GM21390 (cell line): Measurements from ENCODE around the gene BMPR2.

Experiments used
- ATAC-seq: cut with Tn5 transposase; IDR thresholded peaks from one replicate; pipeline ENCODE4 v1.9.1; 2021; ENCODE audit not compliant: unreplicated experiment

The BMPR2 gene

DNA sequence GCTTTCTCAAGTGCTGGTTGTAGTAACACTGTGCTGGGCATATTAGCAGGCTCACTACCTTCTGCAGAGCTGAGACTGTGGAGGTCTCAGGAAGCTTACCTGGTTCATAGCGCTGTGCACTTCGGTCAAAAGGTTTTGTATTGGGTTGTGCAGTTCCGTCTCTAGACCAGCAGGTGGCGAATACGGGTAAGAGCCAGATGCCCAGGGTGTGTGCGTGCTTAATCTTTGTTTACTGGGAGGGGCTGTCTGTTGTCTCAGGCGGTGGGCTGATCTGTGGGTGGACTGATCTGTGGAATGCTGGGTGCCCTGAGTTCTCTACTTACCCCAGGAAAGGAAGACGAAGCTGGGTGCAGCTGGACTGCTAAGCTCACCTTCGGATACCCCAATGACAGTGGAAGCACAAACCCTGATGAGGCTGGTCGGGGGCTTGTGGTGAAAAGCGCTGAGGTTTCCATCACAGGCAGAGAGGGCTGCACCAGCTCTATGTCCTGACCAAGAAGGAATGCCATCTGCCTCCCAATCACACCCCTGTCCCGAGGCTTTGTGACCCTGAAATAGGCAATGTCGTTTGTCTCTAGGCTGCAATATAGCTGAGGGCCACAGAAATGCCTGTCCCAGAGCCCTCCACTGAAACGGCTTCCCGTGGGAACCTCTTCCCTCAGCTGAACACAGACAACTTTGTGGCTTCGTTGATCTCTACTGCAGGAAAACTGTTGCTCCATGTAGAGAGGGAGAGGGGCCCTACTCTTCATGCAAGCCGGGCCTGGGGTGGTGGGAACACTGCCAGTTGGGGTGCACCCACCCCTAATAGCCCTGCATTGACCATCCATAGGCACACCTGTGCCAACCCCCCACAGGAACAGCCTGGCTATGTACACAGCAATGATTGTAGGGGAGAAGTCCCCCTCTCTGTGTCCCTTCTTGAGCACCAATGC lies 212.8 kb downstream of the BMPR2 start:
- peak; percentile 90 for ATAC-seq

DNA sequence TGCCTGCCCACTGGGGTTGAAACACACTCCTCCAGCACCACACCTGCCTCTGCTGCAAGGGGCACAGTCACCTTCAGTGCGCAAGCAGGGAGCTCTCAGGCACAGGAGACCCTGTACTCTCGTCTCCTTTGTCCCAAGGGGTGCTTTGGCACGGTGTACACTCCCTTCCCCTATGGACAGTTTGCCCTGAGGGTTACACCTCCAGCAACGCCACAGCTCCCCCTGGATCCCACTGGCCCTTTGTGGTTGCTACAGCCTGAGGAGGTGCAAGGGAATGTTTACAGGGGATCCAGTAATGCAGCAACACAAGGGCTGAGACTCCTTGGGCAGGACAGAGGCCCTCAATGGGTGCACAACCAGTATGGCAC lies 213.4 kb downstream of the BMPR2 start:
- no peak for ATAC-seq

DNA sequence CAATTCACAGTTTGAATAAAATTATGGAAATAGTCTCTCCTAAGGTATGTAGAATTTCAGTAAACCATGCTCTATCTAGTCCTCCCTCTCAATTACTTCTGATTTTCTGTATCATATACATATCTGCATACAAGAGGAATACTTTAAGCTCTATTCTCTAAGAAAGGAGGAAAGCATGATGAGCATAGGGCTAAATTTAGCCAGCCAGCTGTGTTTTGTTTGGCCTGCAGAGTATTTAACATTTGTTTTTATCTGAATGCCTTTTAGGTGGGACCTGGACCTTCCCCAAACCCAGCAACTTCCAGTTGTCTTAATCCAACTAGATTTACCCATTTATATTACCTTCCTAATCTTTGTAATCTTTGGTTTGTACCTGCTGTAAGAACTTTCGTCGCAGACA lies 216.4 kb downstream of the BMPR2 start:
- no peak for ATAC-seq

DNA sequence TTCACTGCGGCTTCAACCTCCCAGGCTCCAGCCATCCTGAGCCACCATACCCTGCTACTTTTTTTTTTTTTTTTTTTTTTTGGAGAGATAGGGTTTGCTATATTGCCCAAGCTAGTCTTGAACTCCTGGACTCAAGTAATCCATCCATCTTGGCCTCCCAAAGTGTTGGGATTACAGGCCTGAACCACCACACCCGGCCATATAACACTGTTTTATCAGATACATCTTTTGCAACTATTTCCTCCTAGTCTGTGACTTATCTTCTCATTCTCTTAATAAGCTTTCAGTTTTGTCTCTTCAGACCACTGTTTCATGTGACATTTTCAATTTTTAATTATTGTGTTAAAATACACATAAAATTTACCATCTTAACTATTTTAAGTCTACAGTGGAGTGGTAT lies 223.0 kb downstream of the BMPR2 start:
- ATAC-seq = no peak

DNA sequence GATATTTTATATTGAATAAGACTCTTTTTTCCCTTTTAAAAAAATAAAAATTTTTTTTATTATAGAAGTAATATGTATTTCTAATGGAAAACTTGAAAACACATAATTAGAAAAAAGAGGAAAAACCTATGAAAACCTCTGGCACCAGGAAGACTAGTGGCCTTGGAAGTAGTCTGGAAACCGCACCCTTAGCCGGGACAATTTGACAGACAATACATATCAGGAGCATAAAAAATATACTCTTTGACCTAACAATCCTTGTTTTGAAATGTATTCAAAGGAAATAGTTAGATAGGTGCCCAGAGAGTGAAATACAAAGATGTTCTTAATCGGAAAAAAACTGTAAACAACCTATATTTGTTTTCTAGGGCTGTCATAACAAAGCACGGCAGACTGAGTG lies 223.8 kb downstream of the BMPR2 start:
- no peak for ATAC-seq

DNA sequence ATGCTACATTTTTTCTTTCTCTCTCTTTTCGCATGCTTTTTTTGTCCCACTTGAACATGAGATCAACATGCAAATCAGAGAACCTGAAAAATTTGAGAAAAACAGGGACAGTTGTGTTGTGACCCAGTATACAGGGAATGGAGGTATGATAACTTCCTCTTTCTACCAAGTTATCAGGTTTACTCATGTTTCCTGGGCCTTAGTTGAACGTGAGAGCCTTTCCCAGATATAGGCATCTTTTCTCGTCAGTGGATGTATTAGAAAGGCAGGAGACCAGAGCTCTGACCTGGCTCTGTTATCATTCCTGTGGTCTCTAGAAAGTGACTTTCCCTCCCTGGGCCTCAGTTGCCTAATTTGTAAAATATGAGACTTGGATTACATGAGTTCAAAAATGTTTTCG lies 228.6 kb downstream of the BMPR2 start:
- ATAC-seq = no peak

DNA sequence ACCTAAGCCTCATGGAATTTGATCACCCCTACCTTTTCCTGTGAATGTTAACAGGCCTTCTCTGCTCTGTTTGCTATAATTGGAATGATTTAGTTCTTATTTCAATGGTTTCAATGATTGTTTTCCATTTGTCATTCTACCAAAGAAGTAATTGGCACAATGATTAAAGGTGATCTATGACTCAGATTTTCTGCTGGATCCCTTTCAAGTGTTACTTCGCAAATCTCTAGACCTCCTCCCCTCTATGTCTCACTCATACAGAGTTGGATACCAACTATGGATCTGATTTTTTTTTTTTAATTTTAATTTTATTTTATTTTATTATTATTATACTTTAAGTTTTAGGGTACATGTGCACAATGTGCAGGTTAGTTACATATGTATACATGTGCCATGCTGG lies 229.0 kb downstream of the BMPR2 start:
- no peak for ATAC-seq

DNA sequence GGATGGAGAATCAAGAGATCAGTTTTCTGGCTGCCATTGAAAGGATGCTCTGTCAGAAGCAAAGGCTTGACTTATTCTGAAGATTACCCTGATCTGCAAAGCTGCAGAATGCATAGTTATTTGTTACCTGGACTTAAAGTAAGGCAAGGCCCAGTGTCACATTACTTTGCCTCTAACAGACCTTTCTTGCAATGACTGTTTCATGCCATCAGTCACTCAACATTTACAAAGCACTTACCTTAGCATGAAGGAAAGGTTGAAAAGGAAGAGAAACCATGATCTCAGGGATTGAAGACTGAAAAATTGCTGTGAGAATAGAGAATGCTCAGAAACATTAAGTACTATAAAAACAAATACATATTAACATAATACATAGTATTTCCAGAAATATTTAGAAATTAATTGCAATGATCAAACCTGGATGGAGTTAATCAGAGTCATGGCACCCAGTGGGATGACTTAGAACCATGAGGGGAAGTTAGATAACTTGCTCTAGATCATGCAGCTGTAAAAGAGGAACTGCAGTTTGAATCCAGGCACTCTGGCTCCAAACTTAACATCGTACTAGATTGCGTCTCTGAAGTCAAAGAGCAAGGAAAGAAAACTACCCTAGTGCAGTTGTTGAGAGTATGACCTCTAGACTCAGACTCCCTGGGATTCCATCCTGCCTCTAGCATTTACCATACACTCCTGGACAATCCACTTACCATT lies 232.2 kb downstream of the BMPR2 start:
- peak; percentile 34 for ATAC-seq

DNA sequence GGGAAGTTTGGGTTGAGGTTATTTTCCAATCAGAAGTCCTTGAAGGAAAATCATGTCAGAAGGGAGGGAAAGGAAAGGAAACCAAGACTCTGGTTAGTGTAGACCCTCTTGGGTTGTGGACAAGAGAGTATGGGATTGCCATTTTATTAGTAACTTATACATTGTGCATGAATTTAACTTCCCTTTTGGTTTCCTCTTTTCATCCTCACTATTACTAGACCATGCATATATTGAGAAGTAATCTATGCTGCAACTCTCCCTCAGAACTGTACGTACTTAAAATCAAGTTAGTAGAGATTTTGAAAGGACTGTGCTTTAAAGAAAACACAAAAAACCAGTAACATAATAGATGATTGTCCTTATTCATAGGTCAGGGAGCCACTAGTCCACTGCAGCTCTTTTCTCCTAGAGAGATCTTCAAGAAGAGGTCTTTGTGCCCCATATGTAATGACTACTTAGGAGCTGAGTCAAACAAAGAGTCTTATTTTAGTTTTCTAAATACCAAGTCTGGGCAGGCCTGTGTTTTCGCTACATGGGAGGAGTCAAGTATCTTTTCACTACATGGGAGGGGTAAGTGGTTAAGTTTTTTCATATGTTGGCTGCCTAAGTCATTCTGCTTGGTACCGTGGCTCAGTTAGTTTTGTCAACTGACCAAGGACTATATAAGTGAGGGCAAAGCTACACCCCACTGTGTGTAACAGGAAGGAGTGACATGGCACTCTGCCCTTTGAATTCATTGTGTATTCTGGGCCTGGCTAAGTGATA lies 233.4 kb downstream of the BMPR2 start:
- ATAC-seq = peak; percentile 93

DNA sequence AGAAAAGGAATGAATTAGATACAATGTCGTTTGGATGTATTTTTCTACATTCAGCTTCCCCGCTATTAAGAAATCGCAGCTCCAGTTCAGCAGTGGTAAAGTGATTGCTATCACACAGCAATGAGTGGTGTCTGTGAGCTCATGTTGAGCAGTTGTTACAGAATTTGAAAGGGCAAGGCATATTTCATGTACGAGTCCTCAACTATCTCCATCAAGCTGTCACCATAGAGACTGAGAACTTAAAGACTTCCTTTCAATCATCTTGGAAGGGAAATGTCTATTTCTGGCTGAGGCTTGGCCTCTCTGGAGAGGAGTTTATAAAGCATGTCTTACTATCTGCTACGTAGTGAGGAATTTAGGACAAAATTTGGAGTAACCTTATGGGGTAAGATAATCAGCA lies 234.3 kb downstream of the BMPR2 start:
- no peak for ATAC-seq

DNA sequence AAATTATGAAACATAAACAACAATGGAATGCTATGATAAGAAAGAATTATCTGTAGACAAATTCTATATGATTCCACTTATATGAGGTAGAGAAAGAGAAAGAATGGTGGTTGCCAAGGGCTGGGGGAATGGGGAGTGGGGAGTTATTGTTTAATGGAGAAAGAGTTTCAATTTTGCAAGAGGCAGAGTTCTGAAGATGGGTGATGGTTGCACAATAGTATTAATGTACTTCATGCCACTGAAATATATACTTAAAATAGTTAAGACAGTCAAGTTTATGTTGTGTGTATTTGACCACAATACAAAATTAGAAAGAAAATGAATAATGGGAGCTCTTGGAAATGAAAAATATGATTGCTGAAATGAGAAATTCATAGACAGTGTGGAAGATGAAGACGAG lies 236.0 kb downstream of the BMPR2 start:
- ATAC-seq = no peak

DNA sequence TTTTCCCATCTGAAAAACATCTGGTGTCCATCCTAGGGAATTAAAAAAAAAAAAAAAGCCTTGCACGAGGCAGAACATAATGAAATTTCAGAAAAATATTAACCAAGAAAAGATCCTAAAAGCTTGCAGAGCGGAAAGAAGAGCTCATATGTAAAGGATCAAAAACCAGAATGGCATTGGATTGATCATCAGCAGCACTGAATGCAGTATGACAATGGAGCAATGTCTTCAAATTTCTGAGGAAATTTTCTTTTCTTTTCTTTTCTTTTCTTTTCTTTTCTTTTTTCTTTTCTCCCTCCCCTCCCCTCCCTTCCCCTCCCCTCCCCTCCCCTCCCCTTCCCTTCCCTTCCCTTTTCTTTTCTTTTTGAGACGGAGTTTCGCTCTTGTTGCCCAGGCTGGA lies 237.4 kb downstream of the BMPR2 start:
- ATAC-seq = no peak
